Keratinocyte (primary cell): ENCODE measurements around the gene PSMC3. TPM values are rescaled to one million over a fixed set of nuclear protein-coding genes. Genes with fewer than 3 reads are reported as not detected.

Experiments
- DNase-seq: peaks from one replicate; pipeline ENCODE4 v3.0.0-alpha.2; 2011; ENCODE audit warnings: low read depth, missing footprints, low spot score
- FAIRE-seq: peaks from 2 replicates; lab custom pipeline; 2011; peaks lifted over from hg19 to GRCh38; lab: Jason Lieb, UNC
- H2AFZ ChIP-seq: 2 replicates; pipeline ENCODE4 v1.6.0; 2012; ENCODE audit warnings: low read length, control low read depth, inconsistent platforms; ENCODE audit not compliant: control insufficient read depth
- H3K27ac ChIP-seq: 2 replicates; pipeline ENCODE4 v1.5.1; 2011; ENCODE audit warnings: low read length; ENCODE audit not compliant: control insufficient read depth, insufficient read depth
- H3K27me3 ChIP-seq: 3 replicates; pipeline ENCODE4 v1.6.0; 2011; ENCODE audit warnings: low read length; ENCODE audit not compliant: control insufficient read depth, insufficient read depth; ENCODE audit errors: extremely low read depth
- H3K36me3 ChIP-seq, 2 experiments: 2 replicates in 1 of 2; 3 replicates in 1 of 2; pipeline ENCODE4 v1.5.1; 2011; ENCODE audit warnings: low read length in 2 of 2, mild to moderate bottlenecking in 1 of 2; ENCODE audit not compliant: control insufficient read depth in 2 of 2, insufficient read depth in 2 of 2; ENCODE audit errors: extremely low read depth in 1 of 2
- H3K4me1 ChIP-seq: 3 replicates; pipeline ENCODE4 v1.5.1; 2011; ENCODE audit warnings: low read length; ENCODE audit not compliant: control insufficient read depth, insufficient read depth; ENCODE audit errors: extremely low read depth
- H3K4me2 ChIP-seq: 3 replicates; pipeline ENCODE4 v1.6.0; 2011; ENCODE audit warnings: low read depth, low read length; ENCODE audit not compliant: control insufficient read depth, insufficient read depth; ENCODE audit errors: extremely low read depth
- H3K4me3 ChIP-seq, 3 experiments: fragments of 200-600 bp in 1 of 3; sonication (generic) in 1 of 3; 2 replicates in 2 of 3; 3 replicates in 1 of 3; pipeline ENCODE4 v1.5.1; 2011 to 2016; ENCODE audit warnings: low read length in 3 of 3, mild to moderate bottlenecking in 3 of 3, control low read depth in 2 of 3, inconsistent platforms in 1 of 3, low read depth in 1 of 3, mixed read lengths in 1 of 3, mixed run types in 1 of 3, moderate library complexity in 1 of 3; ENCODE audit not compliant: control insufficient read depth in 2 of 3, insufficient read depth in 2 of 3; ENCODE audit errors: extremely low read depth in 1 of 3
- H3K79me2 ChIP-seq: 2 replicates; pipeline ENCODE4 v1.6.0; 2012; ENCODE audit warnings: low read length; ENCODE audit not compliant: control insufficient read depth, insufficient read depth
- H3K9ac ChIP-seq: 3 replicates; pipeline ENCODE4 v1.6.0; 2011; ENCODE audit warnings: low read length; ENCODE audit not compliant: control insufficient read depth, insufficient read depth; ENCODE audit errors: extremely low read depth
- H3K9me1 ChIP-seq: 3 replicates; pipeline ENCODE4 v1.6.0; 2011; ENCODE audit warnings: low read length; ENCODE audit not compliant: control insufficient read depth, insufficient read depth; ENCODE audit errors: extremely low read depth
- H3K9me3 ChIP-seq: 2 replicates; pipeline ENCODE4 v1.5.1; 2012; ENCODE audit warnings: low read depth, low read length; ENCODE audit not compliant: control insufficient read depth
- H4K20me1 ChIP-seq: 3 replicates; pipeline ENCODE4 v1.6.0; 2011; ENCODE audit warnings: low read length; ENCODE audit not compliant: control insufficient read depth, insufficient read depth; ENCODE audit errors: extremely low read depth
- EZH2 ChIP-seq: IDR thresholded peaks from one replicate; pipeline ENCODE4 v1.6.1; 2012; ENCODE audit warnings: inconsistent platforms, mild to moderate bottlenecking, low read length, moderate library complexity
- dilution Hi-C: fragments of 300-500 bp; cut with MboI; formaldehyde crosslinking; loops from one replicate; pipeline ENCODE4 v1.7.0; 2020; ENCODE audit warnings: low sequenced_read_pairs; ENCODE audit not compliant: extremely low pct_ligation_motif_present
- polyA plus RNA-seq, 5 experiments: library from polyadenylated mRNA; depleted of rRNA in 3 of 5; stranded (reverse) in 3 of 5; stranded (forward) in 1 of 5; unstranded in 1 of 5; fragments of >200 nt; gene quantifications; 1 replicate in 1 of 5; 2 replicates in 3 of 5; 3 replicates in 1 of 5; pipeline versions ENCODE4 v1.2.1 to v1.2.3, GENCODE V29; 2011 to 2012; ENCODE audit warnings: missing spikeins in 2 of 5, low read depth in 1 of 5, low replicate concordance in 1 of 5
- TF ChIP-seq, protein P1 (sequence below), 3 experiments: IDR thresholded peaks in 1 of 3; conservative IDR thresholded peaks in 1 of 3; optimal IDR thresholded peaks in 1 of 3; 2 replicates in 2 of 3; 3 replicates in 1 of 3; pipeline versions ENCODE3 to v1.5.1; 2011; ENCODE audit warnings: low read length in 3 of 3, mild to moderate bottlenecking in 3 of 3, moderate library complexity in 2 of 3, control low read depth in 1 of 3, inconsistent platforms in 1 of 3; ENCODE audit not compliant: insufficient read depth in 2 of 3; ENCODE audit errors: extremely low read depth in 1 of 3

The PSMC3 gene
- polyA plus RNA-seq, 1 donor (not counting 4 experiments of a cell fraction or from before 2014, with no cell fraction given) = 172 TPM

DNA sequence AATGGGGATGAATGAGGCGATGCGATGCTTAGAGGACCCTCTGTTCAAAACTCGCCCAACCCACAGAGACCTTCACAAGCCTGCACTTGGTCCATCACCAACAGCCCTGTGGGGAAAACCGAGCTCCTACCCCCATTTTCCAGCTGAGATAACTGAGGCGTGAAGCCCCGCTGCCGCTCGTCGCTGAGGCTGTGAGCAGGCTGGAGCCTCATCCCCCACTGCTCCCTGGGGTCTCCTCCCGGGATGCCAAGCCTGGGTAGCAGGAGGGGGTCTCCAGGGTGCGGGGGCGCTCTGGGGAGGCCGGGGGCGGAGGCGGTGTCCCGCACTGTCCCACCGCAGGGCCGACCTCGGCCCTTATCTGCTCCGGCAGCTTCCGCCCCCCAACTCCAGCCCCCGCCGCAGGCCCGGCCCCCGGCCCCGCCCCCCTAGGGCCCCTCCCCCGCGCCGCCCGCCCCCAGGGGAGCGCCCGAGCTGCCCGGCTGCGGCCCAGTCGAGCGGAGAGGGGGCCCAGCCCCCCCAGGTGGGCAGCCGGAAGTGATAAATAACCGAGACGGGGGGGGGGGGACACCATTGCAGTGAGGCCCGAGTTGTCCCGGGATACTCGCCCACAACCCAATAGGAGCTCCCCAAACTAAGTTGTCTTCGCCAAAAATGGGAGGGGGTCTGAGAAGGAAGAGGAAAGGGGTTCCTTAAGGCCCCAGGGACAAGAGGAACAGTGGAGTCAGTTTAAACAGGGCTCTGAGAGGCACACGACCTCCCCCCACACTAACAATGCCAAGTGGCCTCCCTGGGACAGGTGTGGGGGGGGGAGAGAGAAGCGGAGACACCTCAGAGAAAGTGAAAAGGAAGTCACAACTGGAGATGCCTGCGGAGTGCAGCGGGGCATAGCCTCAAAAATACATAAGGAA lies 26.1 kb downstream of the PSMC3 start:
- Histone ChIP-seq H3K4me2 (peak overlapping the region; percentile 77), H3K79me2 (no peaks in the 10 kb centered on the region), H3K4me3 (peak overlapping the region; percentile 21 to 56 (median 38)), H4K20me1 (no peaks in the 10 kb centered on the region), H2AFZ (peak overlapping the region; percentile 82), H3K9ac (peak overlapping the region; percentile 46), H3K9me1 (no peaks in the 10 kb centered on the region), H3K4me1 (peaks cover 21% of the 10 kb centered on the region), H3K27ac (no peak overlapping the region), H3K36me3 (no peaks in the 10 kb centered on the region), H3K27me3 (no peaks in the 10 kb centered on the region), H3K9me3 (no peaks in the 10 kb centered on the region)
- no peak for TF ChIP-seq EZH2
- TF ChIP-seq, protein P1, sequence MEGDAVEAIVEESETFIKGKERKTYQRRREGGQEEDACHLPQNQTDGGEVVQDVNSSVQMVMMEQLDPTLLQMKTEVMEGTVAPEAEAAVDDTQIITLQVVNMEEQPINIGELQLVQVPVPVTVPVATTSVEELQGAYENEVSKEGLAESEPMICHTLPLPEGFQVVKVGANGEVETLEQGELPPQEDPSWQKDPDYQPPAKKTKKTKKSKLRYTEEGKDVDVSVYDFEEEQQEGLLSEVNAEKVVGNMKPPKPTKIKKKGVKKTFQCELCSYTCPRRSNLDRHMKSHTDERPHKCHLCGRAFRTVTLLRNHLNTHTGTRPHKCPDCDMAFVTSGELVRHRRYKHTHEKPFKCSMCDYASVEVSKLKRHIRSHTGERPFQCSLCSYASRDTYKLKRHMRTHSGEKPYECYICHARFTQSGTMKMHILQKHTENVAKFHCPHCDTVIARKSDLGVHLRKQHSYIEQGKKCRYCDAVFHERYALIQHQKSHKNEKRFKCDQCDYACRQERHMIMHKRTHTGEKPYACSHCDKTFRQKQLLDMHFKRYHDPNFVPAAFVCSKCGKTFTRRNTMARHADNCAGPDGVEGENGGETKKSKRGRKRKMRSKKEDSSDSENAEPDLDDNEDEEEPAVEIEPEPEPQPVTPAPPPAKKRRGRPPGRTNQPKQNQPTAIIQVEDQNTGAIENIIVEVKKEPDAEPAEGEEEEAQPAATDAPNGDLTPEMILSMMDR (optimal IDR thresholded peaks at IDR 0.05 in 1 of 3, IDR thresholded peaks at IDR 0.05 in 1 of 3, conservative IDR thresholded peaks at IDR 0.05 in 1 of 3; ENCODE audit: extremely low read depth in 1 of 3, insufficient read depth in 2 of 3, low read length in 3 of 3) = no peak
- DNase-seq (no peak), FAIRE-seq (no peak)
- dilution Hi-C loops = no loop called here

DNA sequence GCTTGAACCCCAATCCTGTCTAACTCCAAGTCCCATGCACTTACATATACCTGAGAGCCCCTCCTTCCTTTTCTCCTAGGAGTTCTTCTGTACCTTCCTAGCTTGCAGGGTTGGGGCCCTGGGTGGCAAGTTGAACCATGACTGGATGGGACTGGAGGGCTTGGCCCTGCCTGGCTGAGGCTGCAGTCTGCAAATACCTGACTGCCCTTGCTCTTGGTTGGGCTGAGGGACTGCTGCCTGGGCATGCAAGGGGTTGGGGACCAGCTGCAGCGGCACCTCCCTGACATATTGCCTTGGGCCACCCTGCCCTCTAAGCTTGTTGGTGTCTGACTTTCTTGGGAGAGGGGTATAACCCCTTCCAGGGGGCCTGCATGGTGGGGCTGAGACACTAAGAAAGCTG lies 27.7 kb downstream of the PSMC3 start:
- no peaks in the 10 kb centered on the region for H3K9me3 ChIP-seq
- dilution Hi-C loops = no loop called here
- H3K4me3 ChIP-seq = no peak overlapping the region
- peak overlapping the region; percentile 10 for H3K4me2 ChIP-seq
- H3K27ac ChIP-seq = no peak overlapping the region
- H3K36me3 ChIP-seq = no peaks in the 10 kb centered on the region
- H3K4me1 ChIP-seq = peaks cover 21% of the 10 kb centered on the region
- H3K9ac ChIP-seq = no peak overlapping the region
- TF ChIP-seq, protein P1 (optimal IDR thresholded peaks at IDR 0.05 in 1 of 3, IDR thresholded peaks at IDR 0.05 in 1 of 3, conservative IDR thresholded peaks at IDR 0.05 in 1 of 3; ENCODE audit: extremely low read depth in 1 of 3, insufficient read depth in 2 of 3, low read length in 3 of 3) = no peak
- TF ChIP-seq EZH2 = no peak
- no peak overlapping the region for H2AFZ ChIP-seq
- H3K27me3 ChIP-seq = no peaks in the 10 kb centered on the region
- H3K9me1 ChIP-seq = no peaks in the 10 kb centered on the region
- no peaks in the 10 kb centered on the region for H4K20me1 ChIP-seq
- FAIRE-seq (no peak), DNase-seq (no peak)
- H3K79me2 ChIP-seq = no peaks in the 10 kb centered on the region
